Upper lobe of left lung (tissue), 4 donors: ENCODE data around the gene HTR2C.

ENCODE experiments used
- CTCF ChIP-seq, 6 experiments: fragments of 450-650 bp in 4 of 6; fragments of 200-600 bp in 2 of 6; sonication (generic) in 2 of 6; IDR thresholded peaks; one replicate each; pipeline ENCODE4 v1.5.1; 2016 to 2019; ENCODE audit warnings: antibody characterized with exemption in 6 of 6
- POLR2AphosphoS5 ChIP-seq, 2 donors: sonication (generic); formaldehyde crosslinking; IDR thresholded peaks; one replicate each; pipeline ENCODE4 v1.5.1; 2017; ENCODE audit warnings: antibody characterized with exemption in 2 of 2

DNA sequence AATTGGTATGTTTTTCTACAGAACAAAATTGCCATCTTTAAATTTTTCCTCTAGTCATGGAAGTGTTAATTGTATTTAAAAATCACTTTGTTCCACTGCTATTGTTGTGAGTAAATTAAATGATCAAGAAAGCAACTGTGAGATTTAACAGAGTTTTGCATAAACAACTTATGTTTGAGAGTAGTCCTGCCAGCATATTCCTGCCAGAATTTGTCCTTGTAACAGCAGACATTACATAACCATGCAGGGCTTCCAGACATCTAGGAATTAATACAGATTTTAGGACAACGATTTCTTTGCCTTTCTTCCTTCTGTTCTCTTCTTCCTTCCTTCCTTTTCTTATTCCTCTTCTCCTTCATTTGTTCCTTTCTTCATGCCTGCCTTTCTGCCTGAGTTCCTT is 125.5 kb downstream of the HTR2C start:
- no peak for TF ChIP-seq CTCF (IDR thresholded peaks at IDR 0.05)
- no peak for TF ChIP-seq POLR2AphosphoS5 (IDR thresholded peaks at IDR 0.05)
